Measurements from ENCODE around the gene SACM1L.

The SACM1L gene

GRCh38 chr3:45792516-45793172 is 103.4 kb downstream of the SACM1L start:
- Histone ChIP-seq H3K27me3 (peaks cover 37% of the 10 kb centered on the region), H3K4me3 (ENCODE audit: low read depth in 1 of 2, low read length in 1 of 2) (no peak overlapping the region), H3K27ac (no peak overlapping the region), H3K4me1 (ENCODE audit: control insufficient read depth in 1 of 2, insufficient read depth in 1 of 2, low read depth in 1 of 2, low read length in 1 of 2) (peaks cover 33 to 34% of the 10 kb centered on the region in 2 experiments), H3K36me3 (no peaks in the 10 kb centered on the region), H3K9me3 (no peaks in the 10 kb centered on the region)
- TF ChIP-seq CTCF (IDR thresholded peaks at IDR 0.05), result no peak

GRCh38 chr3:45793482-45794176 is 104.4 kb downstream of the SACM1L start:
- H3K9me3 ChIP-seq, result no peaks in the 10 kb centered on the region
- no peak overlapping the region for H3K4me3 ChIP-seq (ENCODE audit: low read depth in 1 of 2, low read length in 1 of 2)
- peaks cover 47% of the 10 kb centered on the region for H3K27me3 ChIP-seq
- no peaks in the 10 kb centered on the region for H3K36me3 ChIP-seq
- no peak overlapping the region for H3K27ac ChIP-seq
- H3K4me1 ChIP-seq (ENCODE audit: control insufficient read depth in 1 of 2, insufficient read depth in 1 of 2, low read depth in 1 of 2, low read length in 1 of 2), result peaks cover 33 to 34% of the 10 kb centered on the region in 2 experiments
- TF ChIP-seq CTCF (IDR thresholded peaks at IDR 0.05), result no peak

GRCh38 chr3:45794177-45794560 is 105.0 kb downstream of the SACM1L start:
- Histone ChIP-seq H3K27ac (no peak overlapping the region), H3K36me3 (no peaks in the 10 kb centered on the region), H3K9me3 (no peaks in the 10 kb centered on the region), H3K27me3 (peaks cover 53% of the 10 kb centered on the region), H3K4me3 (ENCODE audit: low read depth in 1 of 2, low read length in 1 of 2) (no peak overlapping the region), H3K4me1 (ENCODE audit: control insufficient read depth in 1 of 2, insufficient read depth in 1 of 2, low read depth in 1 of 2, low read length in 1 of 2) (peaks cover 33 to 34% of the 10 kb centered on the region in 2 experiments)
- no peak for TF ChIP-seq CTCF (IDR thresholded peaks at IDR 0.05)

- TF ChIP-seq CTCF (IDR thresholded peaks at IDR 0.05), result no peak
- H3K27ac ChIP-seq, result no peak overlapping the region
- H3K4me1 ChIP-seq (ENCODE audit: control insufficient read depth in 1 of 2, insufficient read depth in 1 of 2, low read depth in 1 of 2, low read length in 1 of 2), result peaks cover 33 to 34% of the 10 kb centered on the region in 2 experiments
- peaks cover 58% of the 10 kb centered on the region for H3K27me3 ChIP-seq
- no peaks in the 10 kb centered on the region for H3K36me3 ChIP-seq
- no peak overlapping the region for H3K4me3 ChIP-seq (ENCODE audit: low read depth in 1 of 2, low read length in 1 of 2)
- H3K9me3 ChIP-seq, result no peaks in the 10 kb centered on the region
These were observed 105.5 kb downstream of the SACM1L start for GRCh38 chr3:45794660-45795059.
